ENCODE measurements around the gene ENPP7. TPM values are rescaled to one million over a fixed set of nuclear protein-coding genes. Genes with fewer than 3 reads are reported as not detected.

Gene ENPP7
- total and polyA plus RNA-seq, 2 donors (not counting 3 experiments of a cell fraction or from before 2014, with no cell fraction given), result not detected

DNA sequence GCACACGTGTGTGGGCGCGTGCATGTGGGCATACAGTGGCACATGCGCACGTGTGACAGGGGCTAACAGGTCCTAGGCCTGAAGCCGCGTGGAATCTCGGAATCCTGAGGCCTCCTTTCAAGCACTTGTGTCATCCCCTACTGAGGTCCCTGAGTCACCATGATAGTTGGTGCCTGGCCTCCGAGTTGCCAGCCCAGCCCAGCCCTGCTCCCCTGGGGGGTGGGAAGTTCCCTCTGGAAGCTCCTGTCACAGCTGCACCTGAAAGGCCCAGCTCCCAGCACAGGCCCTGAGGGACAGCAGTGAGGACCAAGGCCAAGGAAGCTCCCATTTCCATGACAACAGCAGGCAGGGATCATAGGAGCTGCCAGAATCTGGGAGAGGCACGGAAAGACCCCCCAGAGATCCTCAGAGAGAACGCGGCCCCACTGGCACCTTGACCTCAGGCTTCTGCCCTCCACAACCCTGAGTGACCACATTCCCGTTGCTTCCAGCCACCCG lies 35.4 kb upstream of the ENPP7 start:
- ChIA-PET POLR2A (no interaction called here), CTCF (interaction anchor here (4.0 kb wide), 1 partner anchor 13 kb away, joined by 23 read pairs; no protein-coding TSS in a partner anchor)
- H3K79me2 ChIP-seq (ENCODE audit: control insufficient read depth, insufficient read depth, low read length), result no peaks in the 10 kb centered on the region

DNA sequence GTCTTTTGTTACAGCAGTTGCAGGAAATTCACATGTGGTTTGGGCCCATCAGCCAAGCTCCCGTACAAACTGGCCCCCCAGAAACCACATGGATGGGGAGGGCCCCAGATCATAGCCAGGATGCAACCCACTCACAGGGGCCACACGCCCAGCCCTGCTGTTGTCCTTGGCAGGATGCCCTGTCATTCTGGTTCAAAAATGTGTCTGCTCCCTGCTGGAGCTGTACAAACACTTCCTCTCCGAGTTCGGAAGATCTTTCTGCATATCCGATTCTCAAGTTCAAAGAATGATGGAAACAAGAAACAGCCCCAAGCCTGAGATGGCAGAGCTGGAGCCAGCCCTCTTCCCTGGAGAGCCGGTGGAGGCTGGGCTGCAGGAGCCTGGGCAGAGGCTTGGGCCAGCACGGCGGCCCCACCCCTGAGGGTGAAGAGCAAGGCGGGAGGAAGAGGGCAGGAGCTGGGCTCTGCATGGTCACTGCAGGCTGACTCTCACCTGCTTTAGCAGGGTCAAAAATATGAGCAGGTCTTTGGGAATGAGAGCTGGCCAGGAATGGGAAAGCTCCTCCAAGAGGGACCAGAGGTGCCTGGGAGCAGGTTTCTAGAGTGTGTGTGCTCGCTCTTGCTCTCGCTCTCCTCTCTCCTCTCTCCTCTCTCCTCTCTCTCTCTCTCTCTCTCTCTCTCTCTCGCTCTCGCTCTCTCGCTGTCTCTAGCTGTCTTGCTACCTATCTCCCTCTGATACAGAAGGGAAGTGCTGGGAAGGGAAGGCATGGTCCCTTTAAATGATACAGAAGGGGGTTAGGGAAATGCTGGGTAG lies 34.7 kb upstream of the ENPP7 start:
- Histone ChIP-seq H3K27ac (ENCODE audit: insufficient read depth, low read depth, low read length) (no peak overlapping the region), H2AFZ (ENCODE audit: low read depth, low read length) (no peak overlapping the region), H3K9me1 (replicated peaks; ENCODE audit: control insufficient read depth, extremely low read depth, insufficient read depth, low read length) (no peaks in the 10 kb centered on the region), H3K36me3 (ENCODE audit: control insufficient read depth in 2 of 2, extremely low read depth in 1 of 2, insufficient read depth in 2 of 2, low read length in 2 of 2) (no peaks in the 10 kb centered on the region), H3K9me3 (replicated peaks; ENCODE audit: control insufficient read depth, insufficient read depth, low read length) (no peaks in the 10 kb centered on the region), H4K20me1 (replicated peaks; ENCODE audit: control insufficient read depth, extremely low read depth, insufficient read depth, low read length) (no peaks in the 10 kb centered on the region), H3K27me3 (ENCODE audit: control insufficient read depth in 2 of 2, insufficient read depth in 2 of 2, low read length in 2 of 2) (peaks cover 0 to 2% of the 10 kb centered on the region in 2 experiments), H3K4me2 (ENCODE audit: insufficient read depth, low read length) (no peak overlapping the region), H3K9ac (replicated peaks; ENCODE audit: extremely low read depth, insufficient read depth, low read length) (no peak overlapping the region), H3K79me2 (ENCODE audit: control insufficient read depth, insufficient read depth, low read length) (no peaks in the 10 kb centered on the region), H3K4me1 (ENCODE audit: control insufficient read depth, extremely low read depth, insufficient read depth, low read length) (peaks cover 3% of the 10 kb centered on the region), H3K4me3 (replicated peaks in 1 of 3; ENCODE audit: insufficient read depth in 1 of 3, low read depth in 1 of 3, low read length in 3 of 3) (no peak overlapping the region)
- TF ChIP-seq GATA2 (IDR thresholded peaks at IDR 0.05; ENCODE audit: insufficient read depth, insufficient read length, low read depth, low read length) (no peak), POLR2AphosphoS5 (IDR thresholded peaks at IDR 0.05; ENCODE audit: insufficient read depth, low read depth, low read length) (no peak), POLR2A (IDR thresholded peaks at IDR 0.05; ENCODE audit: low read depth, low read length) (no peak), FOS (IDR thresholded peaks at IDR 0.05; ENCODE audit: borderline replicate concordance, insufficient read depth, low read length) (no peak), MYC (IDR thresholded peaks at IDR 0.05; ENCODE audit: low read depth, low read length) (no peak), EZH2 (IDR thresholded peaks at IDR 0.05; ENCODE audit: borderline replicate concordance, low read depth, low read length, severe bottlenecking) (no peak), JUN (IDR thresholded peaks at IDR 0.05; ENCODE audit: borderline replicate concordance, insufficient read depth, insufficient read length, low read depth) (no peak)
- TF ChIP-seq, protein P1, sequence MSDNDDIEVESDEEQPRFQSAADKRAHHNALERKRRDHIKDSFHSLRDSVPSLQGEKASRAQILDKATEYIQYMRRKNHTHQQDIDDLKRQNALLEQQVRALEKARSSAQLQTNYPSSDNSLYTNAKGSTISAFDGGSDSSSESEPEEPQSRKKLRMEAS (IDR thresholded peaks at IDR 0.05; ENCODE audit: insufficient read depth, insufficient read length), result no peak
- TF ChIP-seq, protein P2, sequence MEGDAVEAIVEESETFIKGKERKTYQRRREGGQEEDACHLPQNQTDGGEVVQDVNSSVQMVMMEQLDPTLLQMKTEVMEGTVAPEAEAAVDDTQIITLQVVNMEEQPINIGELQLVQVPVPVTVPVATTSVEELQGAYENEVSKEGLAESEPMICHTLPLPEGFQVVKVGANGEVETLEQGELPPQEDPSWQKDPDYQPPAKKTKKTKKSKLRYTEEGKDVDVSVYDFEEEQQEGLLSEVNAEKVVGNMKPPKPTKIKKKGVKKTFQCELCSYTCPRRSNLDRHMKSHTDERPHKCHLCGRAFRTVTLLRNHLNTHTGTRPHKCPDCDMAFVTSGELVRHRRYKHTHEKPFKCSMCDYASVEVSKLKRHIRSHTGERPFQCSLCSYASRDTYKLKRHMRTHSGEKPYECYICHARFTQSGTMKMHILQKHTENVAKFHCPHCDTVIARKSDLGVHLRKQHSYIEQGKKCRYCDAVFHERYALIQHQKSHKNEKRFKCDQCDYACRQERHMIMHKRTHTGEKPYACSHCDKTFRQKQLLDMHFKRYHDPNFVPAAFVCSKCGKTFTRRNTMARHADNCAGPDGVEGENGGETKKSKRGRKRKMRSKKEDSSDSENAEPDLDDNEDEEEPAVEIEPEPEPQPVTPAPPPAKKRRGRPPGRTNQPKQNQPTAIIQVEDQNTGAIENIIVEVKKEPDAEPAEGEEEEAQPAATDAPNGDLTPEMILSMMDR (IDR thresholded peaks at IDR 0.05; ENCODE audit: extremely low read depth in 1 of 2, insufficient read depth in 1 of 2, low read depth in 1 of 2, low read length in 2 of 2), result no peak
- dilution Hi-C loops (cut with MboI; ENCODE audit: extremely low pct_ligation_motif_present, low sequenced_read_pairs) (no loop called here), intact Hi-C loops (cut with micrococcal nuclease) (no loop called here)
- FAIRE-seq (peak; percentile 15), DNase-seq (ENCODE audit: low read depth, low spot score) (peak; percentile 39)
- POLR2A ChIA-PET, result no interaction called here
- no TSS peak for BruUV-seq (replicated peaks)
- CTCF ChIA-PET, result interaction anchor here (0.8 to 4.0 kb wide), 3 partner anchors 13 to 304 kb away, joined by 3 to 23 read pairs (median 3); no protein-coding TSS in a partner anchor

More for the DNA sequence above, 35.4 kb upstream of the ENPP7 start:
- no peak for TF ChIP-seq EZH2 (IDR thresholded peaks at IDR 0.05; ENCODE audit: borderline replicate concordance, low read depth, low read length, severe bottlenecking)
- TF ChIP-seq MYC (IDR thresholded peaks at IDR 0.05; ENCODE audit: low read depth, low read length), result no peak
- H3K27ac ChIP-seq (ENCODE audit: insufficient read depth, low read depth, low read length), result no peak overlapping the region
- no peak overlapping the region for H2AFZ ChIP-seq (ENCODE audit: low read depth, low read length)
- intact Hi-C loops (cut with micrococcal nuclease) (no loop called here), dilution Hi-C loops (cut with MboI; ENCODE audit: extremely low pct_ligation_motif_present, low sequenced_read_pairs) (no loop called here)
- FAIRE-seq (no peak), DNase-seq (ENCODE audit: low read depth, low spot score) (no peak)
- no peaks in the 10 kb centered on the region for H3K36me3 ChIP-seq (ENCODE audit: control insufficient read depth in 2 of 2, extremely low read depth in 1 of 2, insufficient read depth in 2 of 2, low read length in 2 of 2)
- BruUV-seq (replicated peaks), result no TSS peak
- H3K4me1 ChIP-seq (ENCODE audit: control insufficient read depth, extremely low read depth, insufficient read depth, low read length), result peaks cover 3% of the 10 kb centered on the region
- no peaks in the 10 kb centered on the region for H3K9me3 ChIP-seq (replicated peaks; ENCODE audit: control insufficient read depth, insufficient read depth, low read length)
- no peak overlapping the region for H3K4me3 ChIP-seq (replicated peaks in 1 of 3; ENCODE audit: insufficient read depth in 1 of 3, low read depth in 1 of 3, low read length in 3 of 3)
- H3K27me3 ChIP-seq (ENCODE audit: control insufficient read depth in 2 of 2, insufficient read depth in 2 of 2, low read length in 2 of 2), result peaks cover 0 to 2% of the 10 kb centered on the region in 2 experiments
- H4K20me1 ChIP-seq (replicated peaks; ENCODE audit: control insufficient read depth, extremely low read depth, insufficient read depth, low read length), result no peaks in the 10 kb centered on the region
- no peak overlapping the region for H3K9ac ChIP-seq (replicated peaks; ENCODE audit: extremely low read depth, insufficient read depth, low read length)
- H3K9me1 ChIP-seq (replicated peaks; ENCODE audit: control insufficient read depth, extremely low read depth, insufficient read depth, low read length), result no peaks in the 10 kb centered on the region
- no peak overlapping the region for H3K4me2 ChIP-seq (ENCODE audit: insufficient read depth, low read length)

All from endothelial cell of umbilical vein (primary cell).